Peyer's patch (tissue), 4 donors: ENCODE measurements around the gene CRYGD.

Experiments used
- CTCF ChIP-seq, 6 experiments: fragments of 450-650 bp in 4 of 6; fragments of 200-600 bp in 2 of 6; sonication (generic) in 1 of 6; IDR thresholded peaks; one replicate each; pipeline ENCODE4 v1.5.1; 2017 to 2019; ENCODE audit warnings: antibody characterized with exemption in 6 of 6, mild to moderate bottlenecking in 3 of 6, moderate library complexity in 1 of 6
- POLR2A ChIP-seq, 2 donors: fragments of 450-650 bp; IDR thresholded peaks; one replicate each; pipeline ENCODE4 v1.5.1; 2017; ENCODE audit warnings: antibody characterized with exemption in 2 of 2, mild to moderate bottlenecking in 2 of 2, moderate library complexity in 2 of 2

DNA sequence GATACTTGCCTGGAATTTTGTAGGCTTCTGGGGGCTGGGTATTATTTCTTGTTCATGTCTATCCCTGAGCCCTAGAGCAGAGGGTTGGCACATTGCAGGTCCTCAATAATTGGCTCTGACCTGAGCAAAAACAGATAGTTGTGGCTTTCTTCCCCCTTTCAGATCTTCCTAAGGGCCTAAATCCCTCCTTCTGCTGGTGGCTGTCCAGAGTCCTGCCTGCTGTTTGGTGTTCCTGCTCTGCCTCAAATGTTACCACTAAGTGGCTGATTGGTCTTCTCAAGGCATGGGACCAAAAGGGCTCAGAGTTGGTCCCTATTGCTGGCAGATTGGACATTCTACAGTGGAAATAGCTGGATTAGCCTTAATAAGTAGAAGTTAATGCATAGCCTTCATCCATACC, 22.7 kb upstream of the CRYGD start:
- TF ChIP-seq CTCF (IDR thresholded peaks at IDR 0.05) (no peak), POLR2A (IDR thresholded peaks at IDR 0.05) (no peak)
